Gastrocnemius medialis (tissue), 4 donors: ENCODE measurements around the gene COP1. TPM values are rescaled to one million over a fixed set of nuclear protein-coding genes. Genes with fewer than 3 reads are reported as not detected.

ENCODE experiments used
- ATAC-seq, 2 donors: fragments of 150-250 bp; one replicate each; pipeline ENCODE4 v1.9.1; 2016
- DNase-seq, 2 donors: peaks; one replicate each; pipeline ENCODE4 v3.0.0-alpha.2; 2019
- H3K27ac ChIP-seq, 4 donors: fragments of 200-600 bp; sonication (generic); 1 replicate in 1 of 4; 2 replicates in 3 of 4; pipeline ENCODE4 v1.5.1; 2016 to 2018; ENCODE audit warnings: mild to moderate bottlenecking in 2 of 4, moderate library complexity in 1 of 4
- H3K27me3 ChIP-seq, 3 donors: fragments of 200-600 bp; sonication (generic) in 2 of 3; 1 replicate in 1 of 3; 2 replicates in 2 of 3; pipeline versions ENCODE4 v1.5.1 to v1.6.0; 2016 to 2019; ENCODE audit warnings: mild to moderate bottlenecking in 1 of 3, moderate library complexity in 1 of 3
- H3K36me3 ChIP-seq, 2 donors: fragments of 200-600 bp; sonication (generic) in 1 of 2; one replicate each; pipeline ENCODE4 v1.5.1; 2017 to 2018
- H3K4me1 ChIP-seq, 2 donors: fragments of 200-600 bp; sonication (generic) in 1 of 2; one replicate each; pipeline ENCODE4 v1.5.1; 2016 to 2017; ENCODE audit warnings: mild to moderate bottlenecking in 2 of 2
- H3K4me3 ChIP-seq, 4 donors: fragments of 200-600 bp; sonication (generic) in 3 of 4; 1 replicate in 1 of 4; 2 replicates in 3 of 4; pipeline ENCODE4 v1.5.1; 2016 to 2019; ENCODE audit warnings: mild to moderate bottlenecking in 2 of 4
- H3K9me3 ChIP-seq, 3 donors: fragments of 200-600 bp; sonication (generic) in 2 of 3; 1 replicate in 1 of 3; 2 replicates in 2 of 3; pipeline ENCODE4 v1.5.1; 2016 to 2019
- CTCF ChIP-seq, 5 experiments: fragments of 450-650 bp in 3 of 5; fragments of 200-600 bp in 2 of 5; sonication (generic) in 2 of 5; IDR thresholded peaks in 4 of 5; conservative IDR thresholded peaks in 1 of 5; 1 replicate in 4 of 5; 2 replicates in 1 of 5; pipeline ENCODE4 v1.5.1; 2016 to 2019; ENCODE audit warnings: antibody characterized with exemption in 5 of 5, mild to moderate bottlenecking in 3 of 5, moderate library complexity in 3 of 5
- POLR2A ChIP-seq, 2 donors: fragments of 450-650 bp; IDR thresholded peaks; one replicate each; pipeline ENCODE4 v1.6.1; 2017; ENCODE audit warnings: antibody characterized with exemption in 2 of 2, mild to moderate bottlenecking in 2 of 2, moderate library complexity in 2 of 2
- in situ Hi-C, 4 donors: fragments of 200-750 bp; cut with MboI; loops; one replicate each; pipeline versions ENCODE4 v1.15.0 to v1.8.0; 2017; ENCODE audit warnings: low sequenced_read_pairs in 4 of 4
- intact Hi-C: fragments of 100-400 bp; cut with DNase I; formaldehyde crosslinking; loops from one replicate; pipeline ENCODE4 v1.15.1; 2023; ENCODE audit warnings: low total_unique reads
- total RNA-seq, 4 donors: library from RNA; depleted of rRNA; stranded (reverse); fragments of >200 nt; gene quantifications; one replicate each; pipeline versions ENCODE4 v1.1.0 to v1.2.3, GENCODE V29; 2016

COP1 gene
- total RNA-seq, 4 donors from 2014 or later: 19.6 to 29.7 (median 25.3) TPM

DNA sequence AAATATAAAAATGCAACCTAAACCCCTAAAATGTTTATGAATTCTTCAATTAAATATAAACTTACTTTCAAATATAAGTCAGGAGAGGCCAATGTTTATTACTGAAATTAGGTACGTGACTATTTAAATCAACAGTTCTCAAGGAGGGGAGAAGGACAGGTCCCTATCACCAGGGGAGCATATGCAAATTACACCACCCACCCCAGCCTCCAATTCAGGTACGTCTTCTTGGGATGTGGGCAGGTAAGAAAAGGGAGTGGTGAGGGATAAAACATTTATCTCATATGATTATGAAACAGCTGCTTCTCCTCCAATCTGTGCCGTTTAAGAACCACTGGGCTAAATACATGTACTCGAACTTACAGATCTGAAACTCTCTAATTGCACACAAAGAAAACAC is 3.4 kb downstream of the COP1 start:
- Histone ChIP-seq H3K27me3 (no peaks in the 10 kb centered on the region), H3K9me3 (no peaks in the 10 kb centered on the region), H3K4me1 (peaks cover 28 to 45% of the 10 kb centered on the region in 2 donors), H3K27ac (no peak overlapping the region), H3K36me3 (no peaks in the 10 kb centered on the region), H3K4me3 (no peak overlapping the region)
- no peak for TF ChIP-seq CTCF (IDR thresholded peaks at IDR 0.05 in 4 of 5, conservative IDR thresholded peaks at IDR 0.05 in 1 of 5)
- TF ChIP-seq POLR2A (IDR thresholded peaks at IDR 0.05): no peak
- in situ Hi-C loops: no loop called here
- no peak for ATAC-seq
- no peak for DNase-seq
- intact Hi-C loops: no loop called here

GRCh38 chr1:176201568-176201967 is 5.5 kb downstream of the COP1 start:
- H3K27me3 ChIP-seq: no peaks in the 10 kb centered on the region
- H3K4me3 ChIP-seq: no peak overlapping the region
- ATAC-seq (no peak), DNase-seq (no peak)
- peaks cover 23 to 37% of the 10 kb centered on the region in 2 donors for H3K4me1 ChIP-seq
- H3K9me3 ChIP-seq: no peaks in the 10 kb centered on the region
- no peak overlapping the region for H3K27ac ChIP-seq
- in situ Hi-C loops (no loop called here), intact Hi-C loops (no loop called here)
- H3K36me3 ChIP-seq: no peaks in the 10 kb centered on the region
- TF ChIP-seq CTCF (IDR thresholded peaks at IDR 0.05 in 4 of 5, conservative IDR thresholded peaks at IDR 0.05 in 1 of 5): no peak
- TF ChIP-seq POLR2A (IDR thresholded peaks at IDR 0.05): no peak

- Histone ChIP-seq H3K9me3 (no peaks in the 10 kb centered on the region), H3K27ac (no peak overlapping the region), H3K27me3 (no peaks in the 10 kb centered on the region), H3K4me3 (no peak overlapping the region), H3K4me1 (peaks cover 9 to 30% of the 10 kb centered on the region in 2 donors), H3K36me3 (no peaks in the 10 kb centered on the region)
- no peak for TF ChIP-seq CTCF (IDR thresholded peaks at IDR 0.05 in 4 of 5, conservative IDR thresholded peaks at IDR 0.05 in 1 of 5)
- ATAC-seq: no peak
- in situ Hi-C loops (no loop called here), intact Hi-C loops (no loop called here)
- no peak for DNase-seq
These were observed 7.4 kb downstream of the COP1 start for GRCh38 chr1:176199707-176200106.

- no peaks in the 10 kb centered on the region for H3K36me3 ChIP-seq
- in situ Hi-C loops: no loop called here
- DNase-seq (no peak), ATAC-seq (no peak)
- H3K27me3 ChIP-seq: no peaks in the 10 kb centered on the region
- H3K9me3 ChIP-seq: no peaks in the 10 kb centered on the region
- no peak for TF ChIP-seq CTCF (IDR thresholded peaks at IDR 0.05 in 4 of 5, conservative IDR thresholded peaks at IDR 0.05 in 1 of 5)
- no peak for TF ChIP-seq POLR2A (IDR thresholded peaks at IDR 0.05)
- intact Hi-C loops: no loop called here
- peaks cover 5 to 18% of the 10 kb centered on the region in 2 donors for H3K4me1 ChIP-seq
- no peak overlapping the region for H3K27ac ChIP-seq
- H3K4me3 ChIP-seq: no peak overlapping the region
These were observed 8.7 kb downstream of the COP1 start for GRCh38 chr1:176198413-176198812.

DNA sequence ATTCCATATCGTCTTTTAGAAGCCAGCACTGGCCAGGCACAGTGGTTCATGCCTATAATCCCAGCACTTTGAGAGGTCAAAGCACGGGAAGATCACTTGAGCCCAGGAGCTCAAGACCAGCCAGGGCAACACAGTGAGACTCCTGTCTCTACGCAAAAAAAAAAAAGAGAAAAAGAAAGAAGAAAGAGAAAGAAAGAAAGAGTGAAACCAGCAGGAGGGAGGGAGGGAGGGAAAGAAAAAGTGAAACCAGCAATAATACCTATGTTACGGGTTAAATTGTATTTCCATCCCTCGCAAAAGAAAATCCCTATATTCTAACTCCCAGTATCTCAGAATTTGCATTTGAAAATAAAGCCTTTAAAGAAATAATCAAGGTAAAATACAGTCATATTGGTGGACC is 10.4 kb downstream of the COP1 start:
- Histone ChIP-seq H3K36me3 (no peaks in the 10 kb centered on the region), H3K27ac (no peak overlapping the region), H3K4me3 (no peak overlapping the region), H3K9me3 (no peaks in the 10 kb centered on the region), H3K4me1 (peaks cover 5 to 18% of the 10 kb centered on the region in 2 donors), H3K27me3 (no peaks in the 10 kb centered on the region)
- TF ChIP-seq CTCF (IDR thresholded peaks at IDR 0.05 in 4 of 5, conservative IDR thresholded peaks at IDR 0.05 in 1 of 5) (no peak), POLR2A (IDR thresholded peaks at IDR 0.05) (no peak)
- in situ Hi-C loops (no loop called here), intact Hi-C loops (no loop called here)
- DNase-seq (no peak), ATAC-seq (no peak)
